MM.1S (cell line): Measurements from ENCODE around the gene MC1R.

Source experiments
- DNase-seq: peaks from one replicate; pipeline ENCODE4 v3.0.0-alpha.2; 2015
- H2AFZ ChIP-seq: fragments of 300-600 bp; sonication (generic); 2 replicates; pipeline ENCODE4 v1.6.0; 2016; ENCODE audit warnings: antibody characterized with exemption, low read length
- H3F3A ChIP-seq: fragments of 300-600 bp; sonication (generic); 2 replicates; pipeline ENCODE4 v1.6.1; 2016; ENCODE audit warnings: mild to moderate bottlenecking, antibody characterized with exemption, low read length, moderate library complexity, mixed read lengths; ENCODE audit not compliant: insufficient read depth
- H3K27ac ChIP-seq: fragments of 300-600 bp; sonication (generic); 2 replicates; pipeline ENCODE4 v1.5.1; 2016; ENCODE audit warnings: mild to moderate bottlenecking, low read length
- H3K27me3 ChIP-seq: fragments of 300-600 bp; sonication (generic); replicated peaks from 2 replicates; pipeline ENCODE4 v1.6.0; 2016; ENCODE audit warnings: low read length; ENCODE audit not compliant: insufficient read depth
- H3K36me3 ChIP-seq: fragments of 300-600 bp; sonication (generic); replicated peaks from 2 replicates; pipeline ENCODE4 v1.6.1; 2016; ENCODE audit warnings: mild to moderate bottlenecking, low read length, mixed read lengths; ENCODE audit not compliant: insufficient read depth
- H3K4me1 ChIP-seq: fragments of 300-600 bp; sonication (generic); 2 replicates; pipeline ENCODE4 v1.6.1; 2016; ENCODE audit warnings: low read length, mixed read lengths
- H3K4me2 ChIP-seq: fragments of 300-600 bp; sonication (generic); 2 replicates; pipeline ENCODE4 v1.6.0; 2016; ENCODE audit warnings: low read depth, low read length
- H3K4me3 ChIP-seq: fragments of 300-600 bp; sonication (generic); 2 replicates; pipeline ENCODE4 v1.5.1; 2016; ENCODE audit warnings: low read length, mixed read lengths
- H3K79me2 ChIP-seq: fragments of 300-600 bp; sonication (generic); 2 replicates; pipeline ENCODE4 v1.6.1; 2016; ENCODE audit warnings: mixed run types, low read length, mixed read lengths
- H3K9ac ChIP-seq: fragments of 300-600 bp; sonication (generic); 2 replicates; pipeline ENCODE4 v1.6.1; 2016; ENCODE audit warnings: low read length, mixed read lengths
- H3K9me2 ChIP-seq: fragments of 300-600 bp; sonication (generic); replicated peaks from 2 replicates; pipeline ENCODE4 v1.6.1; 2016; ENCODE audit warnings: mild to moderate bottlenecking, low read length, mixed read lengths; ENCODE audit not compliant: insufficient read depth
- H3K9me3 ChIP-seq: fragments of 300-600 bp; sonication (generic); replicated peaks from 2 replicates; pipeline ENCODE4 v1.6.1; 2016; ENCODE audit warnings: mild to moderate bottlenecking, low read length, mixed read lengths; ENCODE audit not compliant: insufficient read depth
- H4K20me1 ChIP-seq: fragments of 300-600 bp; sonication (generic); 2 replicates; pipeline ENCODE4 v1.6.1; 2016; ENCODE audit warnings: mild to moderate bottlenecking, low read length, moderate library complexity, mixed read lengths; ENCODE audit not compliant: insufficient read depth
- EZH2 ChIP-seq: fragments of 300-600 bp; sonication (generic); optimal IDR thresholded peaks from 2 replicates; pipeline ENCODE3; 2017; ENCODE audit warnings: low read depth, mild to moderate bottlenecking, antibody characterized with exemption, low read length, mixed read lengths
- EZH2phosphoT487 ChIP-seq: fragments of 300-600 bp; sonication (generic); IDR thresholded peaks from 2 replicates; pipeline ENCODE4 v1.6.1; 2018; ENCODE audit warnings: antibody characterized with exemption, low read length
- TF ChIP-seq, protein P1 (sequence below): fragments of 300-600 bp; sonication (generic); IDR thresholded peaks from 2 replicates; pipeline ENCODE4 v1.5.1; 2016; ENCODE audit warnings: antibody characterized with exemption, low read length, mixed read lengths

MC1R gene

DNA sequence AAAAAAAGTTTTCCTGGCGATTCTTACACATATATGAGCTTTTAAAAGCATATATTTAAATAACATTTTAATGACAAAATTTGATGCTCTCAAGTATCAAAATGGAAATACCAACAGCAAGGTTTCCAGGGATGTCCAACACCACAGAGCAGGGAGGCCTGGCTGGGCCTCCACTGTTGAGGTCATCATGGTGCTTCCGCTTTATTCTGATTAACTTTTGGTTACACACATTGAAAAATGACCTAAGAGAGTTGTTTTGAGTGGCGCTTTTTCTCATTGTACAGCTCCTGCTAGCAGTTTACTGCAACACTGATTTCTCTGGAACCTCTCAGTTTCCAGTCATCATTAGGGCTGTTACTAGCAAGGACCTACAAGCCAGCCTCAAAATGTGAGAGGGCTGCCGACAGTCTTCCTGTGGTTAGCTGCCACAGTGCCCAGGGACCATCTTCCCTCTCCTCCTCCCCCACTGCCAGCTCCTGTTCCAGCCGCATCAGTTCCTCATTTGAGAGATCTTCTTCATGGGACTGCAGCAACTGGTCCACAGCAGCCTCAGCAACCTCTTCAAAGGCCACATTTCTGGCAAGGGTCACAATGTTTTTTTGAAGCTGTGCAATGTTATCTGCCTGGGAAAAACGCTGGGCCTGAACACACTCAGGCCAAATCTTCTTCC, 51.2 kb downstream of the MC1R start:
- H4K20me1 ChIP-seq = no peaks in the 10 kb centered on the region
- DNase-seq = no peak
- H3K4me2 ChIP-seq = no peak overlapping the region

More for the DNA sequence above, 51.2 kb downstream of the MC1R start:
- Histone ChIP-seq H3K9me2 (no peaks in the 10 kb centered on the region), H3K9me3 (no peaks in the 10 kb centered on the region), H2AFZ (no peak overlapping the region), H3F3A (no peaks in the 10 kb centered on the region), H3K9ac (no peak overlapping the region), H3K4me3 (no peak overlapping the region), H3K4me1 (peaks cover 4% of the 10 kb centered on the region; the same call in 1 of the 2 replicates), H3K79me2 (peaks cover 19% of the 10 kb centered on the region), H3K36me3 (no peaks in the 10 kb centered on the region), H3K27me3 (no peaks in the 10 kb centered on the region), H3K27ac (no peak overlapping the region)
- TF ChIP-seq EZH2phosphoT487 (no peak), EZH2 (no peak)
- TF ChIP-seq, protein P1, sequence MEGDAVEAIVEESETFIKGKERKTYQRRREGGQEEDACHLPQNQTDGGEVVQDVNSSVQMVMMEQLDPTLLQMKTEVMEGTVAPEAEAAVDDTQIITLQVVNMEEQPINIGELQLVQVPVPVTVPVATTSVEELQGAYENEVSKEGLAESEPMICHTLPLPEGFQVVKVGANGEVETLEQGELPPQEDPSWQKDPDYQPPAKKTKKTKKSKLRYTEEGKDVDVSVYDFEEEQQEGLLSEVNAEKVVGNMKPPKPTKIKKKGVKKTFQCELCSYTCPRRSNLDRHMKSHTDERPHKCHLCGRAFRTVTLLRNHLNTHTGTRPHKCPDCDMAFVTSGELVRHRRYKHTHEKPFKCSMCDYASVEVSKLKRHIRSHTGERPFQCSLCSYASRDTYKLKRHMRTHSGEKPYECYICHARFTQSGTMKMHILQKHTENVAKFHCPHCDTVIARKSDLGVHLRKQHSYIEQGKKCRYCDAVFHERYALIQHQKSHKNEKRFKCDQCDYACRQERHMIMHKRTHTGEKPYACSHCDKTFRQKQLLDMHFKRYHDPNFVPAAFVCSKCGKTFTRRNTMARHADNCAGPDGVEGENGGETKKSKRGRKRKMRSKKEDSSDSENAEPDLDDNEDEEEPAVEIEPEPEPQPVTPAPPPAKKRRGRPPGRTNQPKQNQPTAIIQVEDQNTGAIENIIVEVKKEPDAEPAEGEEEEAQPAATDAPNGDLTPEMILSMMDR = no peak
